Activated T-helper 2 cell treated with anti-CD3 and anti-CD28 coated beads, Interferon-gamma antibody, Interleukin-2, Interleukin-4, amounts not matched to agents 10 μg/mL and 5 μg/mL and 100 μg/mL, durations not matched to agents 14 hours and 24 hours and 36 hours (primary cell): Measurements from ENCODE around the gene NAA25. TPM values are rescaled to one million over a fixed set of nuclear protein-coding genes. Genes with fewer than 3 reads are reported as not detected.

ENCODE experiments used
- DNase-seq: peaks from one replicate; pipeline ENCODE4 v3.0.0; 2021; ENCODE audit warnings: low spot score
- H3K27ac Mint-ChIP-seq: one replicate; pipeline ENCODE4 v1.8.0; 2021; ENCODE audit warnings: mixed read lengths
- H3K27me3 Mint-ChIP-seq: one replicate; pipeline ENCODE4 v1.8.0; 2021; ENCODE audit warnings: low read depth, mixed read lengths
- H3K36me3 Mint-ChIP-seq: one replicate; pipeline ENCODE4 v1.8.0; 2021; ENCODE audit warnings: low read depth, mixed read lengths
- H3K4me1 Mint-ChIP-seq: one replicate; pipeline ENCODE4 v1.8.0; 2021; ENCODE audit warnings: low read depth, mixed read lengths
- H3K4me3 Mint-ChIP-seq: one replicate; pipeline ENCODE4 v1.8.0; 2021; ENCODE audit warnings: low read depth, mild to moderate bottlenecking, moderate library complexity, mixed read lengths
- H3K9me3 Mint-ChIP-seq: one replicate; pipeline ENCODE4 v1.8.0; 2021; ENCODE audit warnings: mixed read lengths
- intact Hi-C: fragments of 100-400 bp; cut with micrococcal nuclease; formaldehyde crosslinking; loops from one replicate; pipeline ENCODE4 v1.15.1; 2023
- total RNA-seq: library from RNA; stranded (reverse); gene quantifications from 2 replicates; pipeline ENCODE4 v1.2.3, GENCODE V29; 2022

NAA25 gene
- total RNA-seq, 1 donor from 2014 or later = 48.7 TPM

GRCh38 chr12:112126911-112127310, 18.3 kb upstream of the NAA25 start:
- Mint-ChIP-seq H3K4me1 (peaks cover 40% of the 10 kb centered on the region), H3K36me3 (peaks cover 18% of the 10 kb centered on the region)
- intact Hi-C loops = loop anchor here (5.0 to 10.0 kb wide), 2 partner anchors 282 to 440 kb away; partner anchors contain the start of genes ACAD10, BRAP and MAPKAPK5

GRCh38 chr12:112126000-112126438, 17.4 kb upstream of the NAA25 start:
- DNase-seq = no peak
- H3K4me1 Mint-ChIP-seq = peaks cover 33% of the 10 kb centered on the region
- intact Hi-C loops = loop anchor here (1.0 to 10.0 kb wide), 3 partner anchors 18 to 439 kb away; partner anchors contain the start of genes ACAD10, BRAP, MAPKAPK5 and NAA25
- no peaks in the 10 kb centered on the region for H3K27me3 Mint-ChIP-seq
- peak overlapping the region; percentile 88 for H3K4me3 Mint-ChIP-seq
- H3K36me3 Mint-ChIP-seq = peaks cover 12% of the 10 kb centered on the region
- H3K27ac Mint-ChIP-seq = peak overlapping the region; percentile 81
- no peaks in the 10 kb centered on the region for H3K9me3 Mint-ChIP-seq

More at GRCh38 chr12:112126911-112127310, 18.3 kb upstream of the NAA25 start:
- no peaks in the 10 kb centered on the region for H3K27me3 Mint-ChIP-seq
- H3K9me3 Mint-ChIP-seq = no peaks in the 10 kb centered on the region
- peak overlapping the region; percentile 88 for H3K4me3 Mint-ChIP-seq
- no peak for DNase-seq
- peak overlapping the region; percentile 81 for H3K27ac Mint-ChIP-seq

GRCh38 chr12:112125250-112125999, 16.8 kb upstream of the NAA25 start, which contains the start of gene TRAFD1:
Gene TRAFD1, plus strand, starts transcription at chr12:112125560. Its CDS starts 4,963 bp downstream, at chr12:112130523.
- Mint-ChIP-seq H3K9me3 (no peaks in the 10 kb centered on the region), H3K27ac (peak within 1 kb of the TSS; percentile 81), H3K36me3 (peaks cover 10% of the 10 kb centered on the region), H3K4me3 (peak within 1 kb of the TSS; percentile 88), H3K27me3 (peaks cover 4% of the 10 kb centered on the region), H3K4me1 (peaks cover 33% of the 10 kb centered on the region)
- intact Hi-C loops = loop anchor here (1.0 to 10.0 kb wide), 3 partner anchors 17 to 438 kb away; partner anchors contain the start of genes ACAD10, BRAP, MAPKAPK5 and NAA25
- peak; percentile 99 for DNase-seq

GRCh38 chr12:112124918-112125249, 16.3 kb upstream of the NAA25 start:
- Mint-ChIP-seq H3K9me3 (no peaks in the 10 kb centered on the region), H3K36me3 (peaks cover 10% of the 10 kb centered on the region), H3K27ac (no peak overlapping the region), H3K4me3 (peak overlapping the region; percentile 39), H3K27me3 (peaks cover 5% of the 10 kb centered on the region), H3K4me1 (peaks cover 33% of the 10 kb centered on the region)
- DNase-seq = no peak
- intact Hi-C loops = loop anchor here (1.0 to 10.0 kb wide), 3 partner anchors 17 to 438 kb away; partner anchors contain the start of genes ACAD10, BRAP, MAPKAPK5 and NAA25

GRCh38 chr12:112122823-112123690, 14.5 kb upstream of the NAA25 start:
- DNase-seq = no peak
- Mint-ChIP-seq H3K27me3 (peaks cover 8% of the 10 kb centered on the region), H3K27ac (no peak overlapping the region), H3K4me3 (no peak overlapping the region), H3K4me1 (peaks cover 21% of the 10 kb centered on the region), H3K36me3 (peaks cover 10% of the 10 kb centered on the region), H3K9me3 (no peaks in the 10 kb centered on the region)
- intact Hi-C loops = loop anchor here (10.0 kb wide), 1 partner anchor 278 kb away; the partner anchor contains the start of gene MAPKAPK5

GRCh38 chr12:112121780-112122565, 13.4 kb upstream of the NAA25 start:
- DNase-seq = no peak
- no peaks in the 10 kb centered on the region for H3K9me3 Mint-ChIP-seq
- no peak overlapping the region for H3K4me3 Mint-ChIP-seq
- H3K27me3 Mint-ChIP-seq = peaks cover 8% of the 10 kb centered on the region
- intact Hi-C loops = loop anchor here (10.0 kb wide), 1 partner anchor 277 kb away; the partner anchor contains the start of gene MAPKAPK5
- H3K36me3 Mint-ChIP-seq = peaks cover 6% of the 10 kb centered on the region
- H3K27ac Mint-ChIP-seq = no peak overlapping the region
- H3K4me1 Mint-ChIP-seq = peaks cover 16% of the 10 kb centered on the region

- H3K27ac Mint-ChIP-seq = no peak overlapping the region
- H3K4me3 Mint-ChIP-seq = no peak overlapping the region
- peaks cover 16% of the 10 kb centered on the region for H3K4me1 Mint-ChIP-seq
- intact Hi-C loops = no loop called here
- H3K9me3 Mint-ChIP-seq = no peaks in the 10 kb centered on the region
- DNase-seq = no peak
- no peaks in the 10 kb centered on the region for H3K36me3 Mint-ChIP-seq
- H3K27me3 Mint-ChIP-seq = peaks cover 8% of the 10 kb centered on the region
These were observed 9.1 kb upstream of the NAA25 start for GRCh38 chr12:112117685-112118084.

- Mint-ChIP-seq H3K9me3 (no peaks in the 10 kb centered on the region), H3K4me3 (no peak overlapping the region), H3K27me3 (peaks cover 8% of the 10 kb centered on the region), H3K4me1 (peaks cover 22% of the 10 kb centered on the region), H3K36me3 (no peaks in the 10 kb centered on the region), H3K27ac (peak overlapping the region; percentile 25)
- intact Hi-C loops = no loop called here
- no peak for DNase-seq
These were observed 7.9 kb upstream of the NAA25 start for GRCh38 chr12:112116232-112117060.

- Mint-ChIP-seq H3K27ac (peak overlapping the region; percentile 46), H3K9me3 (no peaks in the 10 kb centered on the region), H3K4me1 (peaks cover 21% of the 10 kb centered on the region), H3K27me3 (peaks cover 3% of the 10 kb centered on the region), H3K4me3 (no peak overlapping the region), H3K36me3 (no peaks in the 10 kb centered on the region)
- DNase-seq = no peak
- intact Hi-C loops = no loop called here
These were observed 6.9 kb upstream of the NAA25 start for GRCh38 chr12:112115259-112116045.

- no peak overlapping the region for H3K4me3 Mint-ChIP-seq
- H3K27ac Mint-ChIP-seq = no peak overlapping the region
- H3K4me1 Mint-ChIP-seq = peaks cover 28% of the 10 kb centered on the region
- peaks cover 4% of the 10 kb centered on the region for H3K36me3 Mint-ChIP-seq
- no peaks in the 10 kb centered on the region for H3K27me3 Mint-ChIP-seq
- intact Hi-C loops = no loop called here
- no peak for DNase-seq
- no peaks in the 10 kb centered on the region for H3K9me3 Mint-ChIP-seq
These were observed 4.0 kb upstream of the NAA25 start for GRCh38 chr12:112112409-112113133.
